ENCODE results near the gene DUOX2. TPM values are rescaled to one million over a fixed set of nuclear protein-coding genes. Genes with fewer than 3 reads are reported as not detected.

Gene DUOX2
- polyA plus RNA-seq, 1 donor (not counting 4 experiments of a cell fraction or from before 2014, with no cell fraction given): 0.31 TPM

DNA sequence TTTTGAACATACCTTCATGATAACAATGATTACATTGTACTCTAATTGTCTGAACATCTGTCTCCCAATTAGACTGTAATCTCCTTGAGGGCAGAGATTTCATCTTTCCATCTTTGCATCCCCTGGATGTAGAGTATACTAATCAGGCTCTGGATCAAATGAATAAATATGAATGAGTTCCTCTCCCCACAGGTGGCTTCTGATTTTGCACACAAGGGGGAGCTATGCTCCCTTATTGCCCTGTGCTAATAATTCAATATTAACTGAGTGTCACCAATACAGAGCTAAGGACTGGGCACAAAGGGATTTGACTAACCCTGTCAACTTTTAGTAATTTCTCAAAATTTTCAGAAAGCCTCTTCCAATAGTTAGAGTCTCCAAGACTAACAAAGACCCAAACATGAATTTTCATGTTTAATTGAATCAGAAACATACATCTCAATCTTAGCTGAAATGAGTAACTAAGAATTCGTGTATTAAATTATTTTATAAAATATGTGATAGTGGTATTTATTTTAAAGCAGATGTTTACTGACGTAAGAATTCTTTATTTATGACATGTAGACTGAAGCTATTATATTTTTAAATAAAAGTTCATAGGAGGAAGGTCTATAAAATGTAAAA is 12.7 kb upstream of the DUOX2 start:
- Histone ChIP-seq H3K9me1 (ENCODE audit: control insufficient read depth, extremely low read depth, insufficient read depth, low read length) (no peaks in the 10 kb centered on the region), H3K27ac (ENCODE audit: control insufficient read depth, insufficient read depth, low read length) (no peak overlapping the region), H3K9ac (ENCODE audit: control insufficient read depth, extremely low read depth, insufficient read depth, low read length) (no peak overlapping the region), H3K4me3 (ENCODE audit: control insufficient read depth in 2 of 3, extremely low read depth in 1 of 3, insufficient read depth in 2 of 3, low read depth in 1 of 3, low read length in 3 of 3) (no peak overlapping the region), H3K79me2 (ENCODE audit: control insufficient read depth, insufficient read depth, low read length) (peaks cover 4% of the 10 kb centered on the region), H4K20me1 (ENCODE audit: control insufficient read depth, extremely low read depth, insufficient read depth, low read length) (peaks cover 3% of the 10 kb centered on the region), H3K36me3 (ENCODE audit: control insufficient read depth in 2 of 2, extremely low read depth in 1 of 2, insufficient read depth in 2 of 2, low read length in 2 of 2) (no peaks in the 10 kb centered on the region), H3K27me3 (ENCODE audit: control insufficient read depth, extremely low read depth, insufficient read depth, low read length) (no peaks in the 10 kb centered on the region), H3K4me2 (ENCODE audit: control insufficient read depth, extremely low read depth, insufficient read depth, low read depth, low read length) (no peak overlapping the region), H3K9me3 (ENCODE audit: control insufficient read depth, low read depth, low read length) (no peaks in the 10 kb centered on the region), H2AFZ (ENCODE audit: control insufficient read depth, low read length) (no peak overlapping the region), H3K4me1 (ENCODE audit: control insufficient read depth, extremely low read depth, insufficient read depth, low read length) (peaks cover 17% of the 10 kb centered on the region)
- DNase-seq (ENCODE audit: low read depth, low spot score): no peak
- TF ChIP-seq CTCF (optimal IDR thresholded peaks at IDR 0.05 in 1 of 3, IDR thresholded peaks at IDR 0.05 in 1 of 3, conservative IDR thresholded peaks at IDR 0.05 in 1 of 3; ENCODE audit: extremely low read depth in 1 of 3, insufficient read depth in 2 of 3, low read length in 3 of 3): peak; percentile 68 to 79 (median 73)
- no peak for TF ChIP-seq EZH2 (IDR thresholded peaks at IDR 0.05; ENCODE audit: low read length)
- dilution Hi-C loops (cut with MboI; ENCODE audit: extremely low pct_ligation_motif_present, low sequenced_read_pairs): no loop called here
- peak; percentile 63 for FAIRE-seq

- Histone ChIP-seq H3K9me3 (ENCODE audit: control insufficient read depth, low read depth, low read length) (no peaks in the 10 kb centered on the region), H3K27ac (ENCODE audit: control insufficient read depth, insufficient read depth, low read length) (no peak overlapping the region), H3K4me3 (ENCODE audit: control insufficient read depth in 2 of 3, extremely low read depth in 1 of 3, insufficient read depth in 2 of 3, low read depth in 1 of 3, low read length in 3 of 3) (no peak overlapping the region), H3K4me2 (ENCODE audit: control insufficient read depth, extremely low read depth, insufficient read depth, low read depth, low read length) (no peak overlapping the region), H3K9me1 (ENCODE audit: control insufficient read depth, extremely low read depth, insufficient read depth, low read length) (no peaks in the 10 kb centered on the region), H2AFZ (ENCODE audit: control insufficient read depth, low read length) (no peak overlapping the region), H3K36me3 (ENCODE audit: control insufficient read depth in 2 of 2, extremely low read depth in 1 of 2, insufficient read depth in 2 of 2, low read length in 2 of 2) (peaks cover 0 to 3% of the 10 kb centered on the region in 2 experiments), H3K27me3 (ENCODE audit: control insufficient read depth, extremely low read depth, insufficient read depth, low read length) (no peaks in the 10 kb centered on the region), H3K79me2 (ENCODE audit: control insufficient read depth, insufficient read depth, low read length) (no peaks in the 10 kb centered on the region), H4K20me1 (ENCODE audit: control insufficient read depth, extremely low read depth, insufficient read depth, low read length) (peaks cover 3% of the 10 kb centered on the region), H3K9ac (ENCODE audit: control insufficient read depth, extremely low read depth, insufficient read depth, low read length) (no peak overlapping the region), H3K4me1 (ENCODE audit: control insufficient read depth, extremely low read depth, insufficient read depth, low read length) (peaks cover 8% of the 10 kb centered on the region)
- dilution Hi-C loops (cut with MboI; ENCODE audit: extremely low pct_ligation_motif_present, low sequenced_read_pairs): no loop called here
- FAIRE-seq (no peak), DNase-seq (ENCODE audit: low read depth, low spot score) (no peak)
- TF ChIP-seq EZH2 (IDR thresholded peaks at IDR 0.05; ENCODE audit: low read length): no peak
- TF ChIP-seq CTCF (optimal IDR thresholded peaks at IDR 0.05 in 1 of 3, IDR thresholded peaks at IDR 0.05 in 1 of 3, conservative IDR thresholded peaks at IDR 0.05 in 1 of 3; ENCODE audit: extremely low read depth in 1 of 3, insufficient read depth in 2 of 3, low read length in 3 of 3): no peak
Measured at GRCh38 chr15:45123397-45123796, 9.4 kb upstream of the DUOX2 start.

Data from keratinocyte (primary cell).